Measurements from ENCODE around the gene UCN3.
A peak's percentile ranks its signal among the peaks of the same experiment; 100 is the strongest.

Gene UCN3, protein sequence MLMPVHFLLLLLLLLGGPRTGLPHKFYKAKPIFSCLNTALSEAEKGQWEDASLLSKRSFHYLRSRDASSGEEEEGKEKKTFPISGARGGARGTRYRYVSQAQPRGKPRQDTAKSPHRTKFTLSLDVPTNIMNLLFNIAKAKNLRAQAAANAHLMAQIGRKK

DNA sequence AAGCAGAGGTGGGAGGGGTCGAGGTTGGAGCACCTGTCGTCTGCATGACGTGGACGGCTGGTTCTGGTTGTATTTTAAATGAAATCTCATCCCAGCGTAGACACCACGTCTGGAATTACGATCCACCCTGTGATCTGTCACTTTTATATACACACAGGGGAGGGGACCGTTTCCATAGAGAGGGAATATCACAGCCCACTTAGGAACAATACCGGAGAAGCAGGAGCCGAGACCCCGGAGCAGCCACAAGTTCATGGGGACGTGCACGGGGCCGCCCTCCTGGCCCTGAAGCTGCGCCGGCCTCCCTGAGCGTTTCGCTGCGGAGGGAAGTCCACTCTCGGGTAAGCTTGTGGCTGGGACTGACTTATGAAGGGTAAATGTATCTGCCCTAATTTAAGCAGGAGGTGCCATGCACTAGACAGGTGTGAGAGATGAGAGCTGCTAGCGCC is at the start of gene UCN3:
Gene UCN3, plus strand, starts transcription at position 77 of the 449 bp plus-strand sequence. CDS start 8,755 bp downstream, outside the sequence.
- H3K4me1 Mint-ChIP-seq (ENCODE audit: low read depth), result no peaks in the 10 kb centered on the region
- no peaks in the 10 kb centered on the region for H3K27me3 Mint-ChIP-seq
- H3K27ac Mint-ChIP-seq, result no peak within 1 kb of the TSS
- H3K36me3 Mint-ChIP-seq, result no peaks in the 10 kb centered on the region
- no peak within 1 kb of the TSS for H3K4me3 Mint-ChIP-seq
- no peaks in the 10 kb centered on the region for H3K9me3 Mint-ChIP-seq (ENCODE audit: low read depth)

DNA sequence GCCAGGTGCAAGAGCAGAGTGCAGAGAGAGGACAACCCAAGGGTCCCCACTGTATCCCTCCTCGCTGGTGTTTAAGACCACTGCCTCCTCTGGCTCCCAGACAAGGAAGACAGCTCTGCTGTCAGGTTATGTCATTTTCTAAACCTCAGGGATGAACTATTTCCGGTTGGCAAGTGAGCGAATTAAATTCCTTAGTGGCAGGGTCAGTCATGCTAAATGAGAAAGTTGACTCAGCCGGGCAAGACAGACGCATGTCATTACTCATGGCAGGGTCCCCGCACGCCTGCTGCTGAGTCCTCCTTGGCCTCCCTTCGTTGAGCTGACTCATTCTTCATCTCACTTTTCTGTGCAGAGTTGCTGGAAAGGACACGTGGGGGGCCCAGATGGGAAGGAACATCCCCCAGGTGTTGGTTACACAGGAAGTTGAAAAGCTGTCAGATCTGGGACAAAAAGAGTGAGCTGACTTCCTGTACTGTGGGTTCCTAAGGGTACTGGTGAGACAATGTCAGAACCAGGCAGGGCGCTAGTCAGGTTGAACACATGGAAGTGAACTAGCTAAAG is 47.1 kb upstream of the UCN3 start:
- H3K36me3 Mint-ChIP-seq, result peaks cover 3% of the 10 kb centered on the region
- H3K4me3 Mint-ChIP-seq, result peak overlapping the region; percentile 59
- peaks cover 54% of the 10 kb centered on the region for H3K4me1 Mint-ChIP-seq (ENCODE audit: low read depth)
- H3K9me3 Mint-ChIP-seq (ENCODE audit: low read depth), result no peaks in the 10 kb centered on the region
- peak overlapping the region; percentile 90 for H3K27ac Mint-ChIP-seq
- H3K27me3 Mint-ChIP-seq, result no peaks in the 10 kb centered on the region

DNA sequence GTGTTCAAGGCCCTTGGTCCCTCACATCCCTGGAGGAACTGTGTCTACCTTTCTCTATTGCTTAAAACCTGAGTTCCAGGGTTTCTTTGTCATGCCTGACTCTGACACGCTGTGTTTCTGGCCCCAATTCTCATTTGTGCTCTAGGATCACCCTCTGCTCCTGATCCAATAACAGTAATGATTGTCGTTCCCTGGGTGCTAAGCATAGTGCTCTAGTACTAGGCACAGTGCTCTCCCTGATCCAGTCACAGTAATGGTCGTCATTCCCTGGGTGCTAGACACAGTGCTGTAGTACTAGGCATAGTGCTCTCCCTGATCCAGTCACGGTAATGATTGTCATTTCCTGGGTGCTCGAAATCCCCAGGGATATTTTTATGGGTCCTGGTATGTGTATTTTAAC is 46.6 kb upstream of the UCN3 start:
- peak overlapping the region; percentile 90 for H3K27ac Mint-ChIP-seq

DNA sequence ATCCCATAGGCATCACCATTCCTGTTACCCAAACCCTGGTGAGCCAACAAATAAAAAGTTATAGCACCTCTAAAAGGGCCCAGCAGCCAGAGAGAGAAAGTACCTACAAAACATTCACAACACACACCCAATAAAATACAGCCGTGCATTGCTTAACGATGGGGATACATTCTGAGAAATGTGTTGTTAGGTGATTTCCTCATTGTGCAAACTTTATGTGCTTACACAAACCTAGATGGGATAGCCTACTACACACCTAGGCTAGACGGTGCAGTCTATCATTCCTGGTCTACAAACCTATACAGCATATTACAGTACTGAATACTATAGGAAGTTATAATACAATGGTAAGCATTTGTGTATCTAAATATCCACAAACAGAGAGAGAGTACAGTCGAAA is 44.9 kb upstream of the UCN3 start:
- Mint-ChIP-seq H3K27ac (no peak overlapping the region), H3K27me3 (no peaks in the 10 kb centered on the region), H3K4me1 (ENCODE audit: low read depth) (peaks cover 44% of the 10 kb centered on the region), H3K9me3 (ENCODE audit: low read depth) (no peaks in the 10 kb centered on the region), H3K36me3 (peaks cover 3% of the 10 kb centered on the region), H3K4me3 (no peak overlapping the region)

More for the DNA sequence above, 46.6 kb upstream of the UCN3 start:
- Mint-ChIP-seq H3K27me3 (no peaks in the 10 kb centered on the region), H3K4me1 (ENCODE audit: low read depth) (peaks cover 54% of the 10 kb centered on the region), H3K9me3 (ENCODE audit: low read depth) (no peaks in the 10 kb centered on the region), H3K36me3 (peaks cover 3% of the 10 kb centered on the region), H3K4me3 (no peak overlapping the region)

DNA sequence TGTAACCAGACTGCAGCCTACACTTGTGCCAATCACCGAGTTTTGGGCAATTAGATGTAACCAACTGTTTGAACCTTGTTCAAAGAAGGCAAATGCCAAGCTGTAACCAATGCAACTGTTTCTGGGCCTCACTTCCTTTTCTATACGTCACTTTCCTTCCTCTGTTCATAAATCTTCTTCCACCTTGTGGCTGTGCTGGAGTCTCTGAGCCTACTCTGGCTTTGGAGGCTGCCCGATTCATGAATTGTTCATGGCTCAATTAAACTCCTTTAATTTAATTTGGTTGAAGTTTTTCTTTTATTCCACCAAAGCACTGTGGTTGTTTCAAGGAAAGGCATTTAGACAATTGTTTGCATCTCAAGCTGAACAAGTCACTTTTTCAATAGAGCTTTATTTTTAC is 43.5 kb upstream of the UCN3 start:
- Mint-ChIP-seq H3K4me3 (no peak overlapping the region), H3K27me3 (no peaks in the 10 kb centered on the region), H3K4me1 (ENCODE audit: low read depth) (peaks cover 34% of the 10 kb centered on the region), H3K9me3 (ENCODE audit: low read depth) (no peaks in the 10 kb centered on the region), H3K27ac (no peak overlapping the region), H3K36me3 (peaks cover 3% of the 10 kb centered on the region)

DNA sequence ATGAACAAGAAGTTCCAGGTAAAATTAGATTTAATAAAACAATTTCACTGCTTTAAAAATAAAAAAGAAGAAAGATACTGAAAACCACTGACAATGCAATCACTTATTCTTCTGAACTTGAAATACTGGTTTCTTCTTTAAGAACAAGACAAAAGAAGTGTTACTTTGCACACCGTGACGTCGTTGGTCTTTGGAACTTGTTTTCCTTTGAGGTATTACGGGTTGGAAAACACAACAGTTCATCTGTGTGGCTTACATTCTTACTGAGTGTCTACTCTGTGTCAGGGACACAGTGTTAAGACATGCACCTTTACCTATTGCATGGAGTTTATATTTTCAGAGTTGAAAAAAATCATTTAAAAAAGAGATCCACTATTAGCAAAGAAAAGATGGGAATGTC is 41.3 kb upstream of the UCN3 start:
- H3K36me3 Mint-ChIP-seq, result peaks cover 3% of the 10 kb centered on the region

DNA sequence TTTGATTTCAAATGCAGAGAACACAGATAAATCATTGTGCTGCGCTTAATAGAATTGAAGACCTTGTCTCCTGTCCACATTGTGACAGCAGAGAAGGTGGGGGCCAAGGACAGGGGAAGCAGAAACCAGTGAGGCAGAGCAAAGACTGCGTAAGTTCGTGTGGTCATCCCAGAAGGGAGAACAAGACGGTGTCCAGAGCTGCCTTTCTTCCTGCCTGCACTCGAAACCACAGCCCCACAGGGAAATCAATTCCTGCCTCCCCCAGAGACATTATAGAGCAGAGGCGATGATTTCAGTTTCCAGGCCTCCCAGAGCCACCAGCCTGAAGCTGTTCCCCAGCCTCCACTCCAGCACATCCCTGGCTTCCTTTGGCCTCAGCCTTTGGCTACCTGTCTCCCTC is 39.7 kb upstream of the UCN3 start:
- no peak overlapping the region for H3K27ac Mint-ChIP-seq
- no peak overlapping the region for H3K4me3 Mint-ChIP-seq
- H3K4me1 Mint-ChIP-seq (ENCODE audit: low read depth), result peaks cover under 1% of the 10 kb centered on the region
- no peaks in the 10 kb centered on the region for H3K9me3 Mint-ChIP-seq (ENCODE audit: low read depth)
- H3K27me3 Mint-ChIP-seq, result no peaks in the 10 kb centered on the region
- H3K36me3 Mint-ChIP-seq, result peaks cover 3% of the 10 kb centered on the region

More for the DNA sequence above, 41.3 kb upstream of the UCN3 start:
- Mint-ChIP-seq H3K27me3 (no peaks in the 10 kb centered on the region), H3K4me3 (no peak overlapping the region), H3K9me3 (ENCODE audit: low read depth) (no peaks in the 10 kb centered on the region), H3K4me1 (ENCODE audit: low read depth) (peaks cover 13% of the 10 kb centered on the region), H3K27ac (no peak overlapping the region)

DNA sequence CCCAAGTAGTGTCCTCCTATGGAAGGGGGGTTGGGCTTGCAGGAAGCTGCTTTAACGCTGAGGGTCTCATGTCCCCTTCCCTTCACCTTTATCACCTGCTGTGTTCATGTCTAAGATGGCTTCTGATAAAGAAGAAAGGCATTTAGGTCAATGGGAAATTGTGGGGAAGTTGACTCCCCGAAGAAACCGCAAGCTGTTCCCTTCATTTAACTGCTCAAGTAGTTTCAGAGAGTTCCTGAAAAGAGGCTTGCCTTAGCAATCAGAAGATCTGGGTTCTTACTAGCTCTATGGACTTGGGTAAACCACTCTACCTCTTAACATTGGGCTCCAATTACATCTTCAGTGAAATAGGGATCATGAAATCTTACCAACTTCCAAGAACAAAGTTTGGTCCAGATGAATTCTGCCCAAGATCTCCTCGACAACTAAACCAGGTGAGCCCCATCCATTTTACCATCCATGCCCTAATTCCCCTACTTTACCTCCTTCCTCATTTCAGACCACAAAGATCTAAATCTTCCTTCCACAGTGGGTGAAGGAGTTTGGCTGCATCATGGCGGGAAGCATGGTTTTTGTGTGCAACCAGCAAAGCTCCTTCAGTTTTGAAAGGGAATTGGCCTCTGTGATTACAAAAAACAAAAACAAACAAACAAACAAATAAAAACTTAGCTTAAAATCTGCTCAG is 30.4 kb upstream of the UCN3 start:
- Mint-ChIP-seq H3K36me3 (no peaks in the 10 kb centered on the region), H3K27me3 (no peaks in the 10 kb centered on the region), H3K9me3 (ENCODE audit: low read depth) (peaks cover 4% of the 10 kb centered on the region), H3K4me3 (no peak overlapping the region), H3K27ac (no peak overlapping the region), H3K4me1 (ENCODE audit: low read depth) (peaks cover 14% of the 10 kb centered on the region)

DNA sequence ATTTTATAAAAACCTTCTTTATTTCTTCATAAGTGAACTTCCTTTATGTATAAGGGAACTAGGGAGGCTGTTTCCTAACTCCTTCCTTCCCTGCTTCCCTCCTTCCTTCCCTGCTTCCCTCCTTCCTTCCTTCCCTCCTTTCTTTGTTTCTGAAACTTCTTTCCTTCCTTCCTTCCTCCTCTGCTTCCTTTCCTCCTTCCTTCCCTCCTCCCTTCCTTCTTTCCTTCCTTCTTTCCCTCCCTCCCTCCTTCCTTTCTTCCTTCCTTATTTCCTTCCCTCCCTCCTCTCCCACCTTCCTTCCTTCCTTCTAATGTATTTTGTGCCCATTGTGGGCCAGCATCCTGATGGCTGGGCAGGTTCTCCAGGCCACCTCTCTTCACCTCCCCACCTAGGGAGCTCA is 26.8 kb upstream of the UCN3 start:
- H3K27ac Mint-ChIP-seq, result no peak overlapping the region
- peaks cover 14% of the 10 kb centered on the region for H3K4me1 Mint-ChIP-seq (ENCODE audit: low read depth)
- no peaks in the 10 kb centered on the region for H3K27me3 Mint-ChIP-seq
- peaks cover 4% of the 10 kb centered on the region for H3K9me3 Mint-ChIP-seq (ENCODE audit: low read depth)
- H3K4me3 Mint-ChIP-seq, result no peak overlapping the region
- no peaks in the 10 kb centered on the region for H3K36me3 Mint-ChIP-seq

DNA sequence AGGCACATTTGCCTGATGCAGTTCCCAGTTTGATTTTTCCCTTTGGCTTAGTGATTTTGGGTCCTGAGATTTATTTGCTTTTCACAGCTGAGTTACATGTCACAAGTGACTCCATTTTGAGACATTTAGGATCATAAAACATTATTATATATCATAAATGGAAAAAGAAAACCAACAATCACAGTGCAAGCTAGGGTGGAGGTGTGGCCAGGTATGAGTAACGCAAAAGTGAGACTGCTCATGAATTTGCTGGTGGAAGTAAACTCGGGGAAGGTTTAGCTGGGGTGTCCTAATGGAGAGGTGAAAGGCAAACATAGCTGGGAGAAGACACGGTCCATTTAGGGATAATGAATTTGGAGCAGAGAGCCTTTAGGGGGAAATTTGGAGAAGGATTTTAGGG is 21.7 kb upstream of the UCN3 start:
- Mint-ChIP-seq H3K27me3 (no peaks in the 10 kb centered on the region), H3K4me1 (ENCODE audit: low read depth) (no peaks in the 10 kb centered on the region), H3K4me3 (no peak overlapping the region), H3K9me3 (ENCODE audit: low read depth) (no peaks in the 10 kb centered on the region), H3K36me3 (no peaks in the 10 kb centered on the region), H3K27ac (no peak overlapping the region)

DNA sequence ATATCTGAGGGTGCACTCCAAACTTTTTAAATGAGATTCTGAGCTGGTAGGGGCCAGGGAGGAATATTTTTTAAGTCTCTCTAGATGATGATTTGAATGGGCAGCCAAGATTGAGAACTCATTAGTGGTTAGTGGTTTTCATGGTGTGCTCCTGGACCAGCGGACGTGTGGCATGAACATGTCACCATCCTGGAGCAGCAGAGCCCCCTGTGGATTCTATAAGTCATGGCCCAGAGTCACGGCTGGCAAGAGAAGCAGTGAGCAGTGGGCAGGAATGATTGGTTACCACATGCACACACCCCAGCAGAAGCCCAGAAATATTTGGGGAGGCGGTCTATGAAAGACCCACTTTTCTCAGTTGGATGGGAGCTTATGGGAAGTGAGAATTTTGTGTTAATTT is 21.2 kb upstream of the UCN3 start:
- Mint-ChIP-seq H3K9me3 (ENCODE audit: low read depth) (no peaks in the 10 kb centered on the region), H3K36me3 (no peaks in the 10 kb centered on the region), H3K4me3 (no peak overlapping the region), H3K27me3 (no peaks in the 10 kb centered on the region), H3K4me1 (ENCODE audit: low read depth) (no peaks in the 10 kb centered on the region), H3K27ac (no peak overlapping the region)

DNA sequence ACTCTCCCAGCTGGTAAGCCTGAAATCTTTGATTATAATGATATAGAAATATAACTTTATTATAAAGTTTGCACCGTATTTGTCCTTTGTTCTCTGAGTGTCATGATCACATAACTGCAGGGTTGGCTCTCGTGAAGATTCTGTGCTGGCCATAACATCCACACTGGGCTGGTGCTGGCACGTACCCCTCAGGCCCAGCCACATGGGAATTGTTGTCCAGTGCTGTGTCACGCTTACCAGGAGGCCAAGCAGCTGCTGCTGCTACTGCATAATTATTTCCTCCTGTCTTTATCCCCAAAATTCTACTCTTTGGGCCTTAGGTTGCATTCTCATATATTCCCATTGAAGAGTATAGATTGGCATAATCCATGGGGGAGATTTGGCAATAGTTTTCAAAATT is 20.8 kb upstream of the UCN3 start:
- no peaks in the 10 kb centered on the region for H3K27me3 Mint-ChIP-seq
- H3K27ac Mint-ChIP-seq, result no peak overlapping the region
- no peak overlapping the region for H3K4me3 Mint-ChIP-seq
- H3K4me1 Mint-ChIP-seq (ENCODE audit: low read depth), result no peaks in the 10 kb centered on the region
- H3K9me3 Mint-ChIP-seq (ENCODE audit: low read depth), result no peaks in the 10 kb centered on the region
- no peaks in the 10 kb centered on the region for H3K36me3 Mint-ChIP-seq

DNA sequence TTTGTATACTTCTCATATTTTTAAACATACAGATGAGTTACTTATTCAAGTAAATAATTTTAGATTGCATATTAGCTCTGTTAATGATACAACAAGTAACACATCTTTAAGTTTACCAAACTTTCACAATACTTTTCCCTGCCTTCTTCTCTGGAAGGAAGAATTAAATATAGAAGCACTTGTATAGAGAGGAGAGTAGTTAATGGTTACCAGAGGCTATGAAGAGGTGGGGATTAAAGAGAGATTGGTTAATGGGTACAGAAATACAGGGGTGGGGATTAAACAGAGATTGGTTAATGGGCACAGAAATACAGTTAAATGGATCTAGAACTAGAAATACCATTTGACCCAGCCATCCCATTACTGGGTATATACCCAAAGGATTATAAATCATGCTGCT is 20.0 kb upstream of the UCN3 start:
- H3K27ac Mint-ChIP-seq, result no peak overlapping the region
- no peaks in the 10 kb centered on the region for H3K36me3 Mint-ChIP-seq
- no peaks in the 10 kb centered on the region for H3K27me3 Mint-ChIP-seq
- H3K4me3 Mint-ChIP-seq, result no peak overlapping the region
- no peaks in the 10 kb centered on the region for H3K4me1 Mint-ChIP-seq (ENCODE audit: low read depth)
- H3K9me3 Mint-ChIP-seq (ENCODE audit: low read depth), result no peaks in the 10 kb centered on the region

DNA sequence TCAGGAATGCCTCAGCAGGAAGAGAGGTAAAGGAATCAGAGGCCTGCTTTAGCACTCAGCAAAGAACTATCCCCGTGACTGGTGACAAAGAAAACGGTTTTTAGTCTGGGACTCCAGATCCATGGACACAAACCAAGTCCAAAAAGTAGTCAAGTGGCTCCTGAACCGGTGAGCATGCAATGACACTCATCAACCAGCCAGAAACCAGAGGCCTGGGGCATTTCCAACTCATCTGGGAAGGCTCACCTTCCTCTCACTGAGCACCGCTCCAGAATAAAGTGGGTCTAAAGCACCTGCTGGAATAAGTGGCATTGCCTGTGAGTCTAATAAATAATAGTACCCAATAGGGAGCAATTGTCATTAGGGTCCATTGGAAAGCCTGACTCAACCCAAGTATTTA is 17.9 kb upstream of the UCN3 start:
- Mint-ChIP-seq H3K27ac (no peak overlapping the region), H3K27me3 (no peaks in the 10 kb centered on the region), H3K4me1 (ENCODE audit: low read depth) (no peaks in the 10 kb centered on the region), H3K4me3 (no peak overlapping the region), H3K36me3 (no peaks in the 10 kb centered on the region), H3K9me3 (ENCODE audit: low read depth) (no peaks in the 10 kb centered on the region)

DNA sequence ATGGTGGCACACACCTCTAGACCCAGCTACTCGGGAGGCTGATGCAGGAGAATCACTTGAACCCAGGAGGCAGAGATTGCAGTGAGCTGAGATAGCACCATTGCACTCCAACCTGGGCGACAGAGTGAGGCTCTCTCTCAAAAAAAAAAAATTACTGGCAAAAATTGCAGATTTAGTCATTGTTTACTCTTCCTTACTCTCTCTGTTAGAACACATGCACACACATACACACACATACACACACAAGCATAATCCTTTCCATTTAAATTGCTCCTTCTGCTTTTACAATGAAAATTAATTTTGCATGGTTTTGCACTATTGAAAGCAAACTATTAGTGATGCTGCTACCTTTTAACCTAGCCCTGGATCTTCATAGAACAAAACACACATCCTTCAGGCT is 15.4 kb upstream of the UCN3 start:
- Mint-ChIP-seq H3K4me3 (no peak overlapping the region), H3K36me3 (no peaks in the 10 kb centered on the region), H3K27ac (no peak overlapping the region), H3K4me1 (ENCODE audit: low read depth) (no peaks in the 10 kb centered on the region), H3K9me3 (ENCODE audit: low read depth) (no peaks in the 10 kb centered on the region), H3K27me3 (no peaks in the 10 kb centered on the region)

DNA sequence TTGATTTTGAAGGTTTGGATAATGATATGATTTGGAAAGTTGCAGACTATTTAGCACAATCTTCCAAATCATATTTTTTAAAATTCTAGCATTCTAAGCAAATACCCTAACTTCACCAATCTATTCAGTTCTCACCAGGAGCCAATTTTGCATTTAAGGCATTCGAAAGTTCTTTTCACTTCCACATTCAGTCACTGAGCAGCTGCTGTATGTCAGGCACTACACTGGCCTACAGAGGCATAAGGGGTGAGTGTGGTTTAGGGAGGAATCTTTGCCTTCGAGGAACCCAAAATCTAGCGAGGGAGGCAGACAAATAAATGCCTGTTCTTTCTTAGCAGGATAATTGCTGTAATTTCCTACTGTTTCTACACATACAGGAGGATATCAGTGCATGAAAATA is 10.7 kb upstream of the UCN3 start:
- Mint-ChIP-seq H3K4me1 (ENCODE audit: low read depth) (peaks cover 8% of the 10 kb centered on the region), H3K4me3 (no peak overlapping the region), H3K27me3 (no peaks in the 10 kb centered on the region), H3K9me3 (ENCODE audit: low read depth) (no peaks in the 10 kb centered on the region), H3K27ac (no peak overlapping the region), H3K36me3 (no peaks in the 10 kb centered on the region)
